H1 (cell line): ENCODE results near the gene TUNAR. TPM values are rescaled to one million over a fixed set of nuclear protein-coding genes. Genes with fewer than 3 reads are reported as not detected.

Source experiments
- CTCF ChIA-PET: fragments of 300-600 bp; sonication (Branson Sonifier 250); formaldehyde crosslinking; loops from one replicate; lab custom pipeline; 2021; ENCODE audit not compliant: partially characterized antibody; lab: Charles Lee
- POLR2A ChIA-PET: fragments of 300-600 bp; sonication (Branson Sonifier 250); formaldehyde crosslinking; loops from one replicate; lab custom pipeline; 2021; ENCODE audit warnings: inconsistent platforms; ENCODE audit not compliant: partially characterized antibody; lab: Charles Lee
- DNase-seq, 2 experiments: peaks; one replicate each; pipeline versions ENCODE4 v3.0.0 to v3.0.0-alpha.2; 2010 to 2022; ENCODE audit warnings: low spot score in 2 of 2, low read depth in 1 of 2, mixed read lengths in 1 of 2
- FAIRE-seq: peaks from 2 replicates; lab custom pipeline; 2011; peaks lifted over from hg19 to GRCh38; lab: Jason Lieb, UNC
- H2AFZ ChIP-seq: 2 replicates; pipeline ENCODE4 v1.8.1; 2012; ENCODE audit warnings: low read length, inconsistent platforms
- H2AK5ac ChIP-seq: 2 replicates; pipeline ENCODE4 v1.6.1; 2013; ENCODE audit warnings: low read depth, low read length
- H2BK120ac ChIP-seq: replicated peaks from 2 replicates; pipeline ENCODE3; 2013; ENCODE audit warnings: low read depth, low read length, inconsistent platforms
- H2BK12ac ChIP-seq: 2 replicates; pipeline ENCODE4 v1.6.1; 2013; ENCODE audit warnings: low read depth, low read length
- H2BK15ac ChIP-seq: 2 replicates; pipeline ENCODE4 v1.6.1; 2013; ENCODE audit warnings: low read length
- H2BK20ac ChIP-seq: 2 replicates; pipeline ENCODE4 v1.6.1; 2013; ENCODE audit warnings: low read length
- H2BK5ac ChIP-seq: 2 replicates; pipeline ENCODE4 v1.6.1; 2013; ENCODE audit warnings: low read depth, low read length
- H3K14ac ChIP-seq: 2 replicates; pipeline ENCODE4 v1.6.1; 2013; ENCODE audit warnings: inconsistent platforms; ENCODE audit not compliant: insufficient read length
- H3K18ac ChIP-seq: 2 replicates; pipeline ENCODE4 v1.6.1; 2013; ENCODE audit warnings: low read length; ENCODE audit errors: extremely low read depth
- H3K23ac ChIP-seq: 2 replicates; pipeline ENCODE4 v1.6.1; 2013; ENCODE audit warnings: inconsistent platforms; ENCODE audit not compliant: insufficient read length
- H3K23me2 ChIP-seq: 2 replicates; pipeline ENCODE4 v1.6.1; 2013; ENCODE audit warnings: low read depth, low read length
- H3K27ac ChIP-seq: 2 replicates; pipeline ENCODE4 v1.6.1; 2011; ENCODE audit warnings: low read depth, low read length, inconsistent platforms
- H3K27me3 ChIP-seq, 4 experiments: replicated peaks in 1 of 4; 1 replicate in 1 of 4; 2 replicates in 3 of 4; pipeline versions ENCODE4 v1.6.1 to v1.8.1; 2011 to 2013; ENCODE audit warnings: low read length in 3 of 4, mild to moderate bottlenecking in 3 of 4, inconsistent platforms in 2 of 4, mixed read lengths in 2 of 4, moderate library complexity in 1 of 4; ENCODE audit not compliant: control insufficient read depth in 3 of 4, insufficient read depth in 3 of 4; ENCODE audit errors: extremely low read depth in 1 of 4
- H3K36me3 ChIP-seq, 4 experiments: 2 replicates each; pipeline versions ENCODE4 v1.6.1 to v1.8.1; 2011 to 2013; ENCODE audit warnings: mild to moderate bottlenecking in 4 of 4, low read length in 3 of 4, moderate library complexity in 2 of 4, control low read depth in 1 of 4, inconsistent platforms in 1 of 4; ENCODE audit not compliant: insufficient read depth in 4 of 4, control insufficient read depth in 2 of 4
- H3K4ac ChIP-seq: replicated peaks from 2 replicates; pipeline ENCODE3; 2013; ENCODE audit warnings: low read length, low read depth, mixed read lengths, inconsistent platforms; ENCODE audit not compliant: insufficient read length
- H3K4me1 ChIP-seq, 4 experiments: replicated peaks in 1 of 4; 1 replicate in 1 of 4; 2 replicates in 3 of 4; pipeline versions ENCODE4 v1.6.1 to v1.8.1; 2011 to 2013; ENCODE audit warnings: low read length in 3 of 4, inconsistent platforms in 2 of 4, mixed read lengths in 1 of 4; ENCODE audit not compliant: insufficient read depth in 4 of 4, control insufficient read depth in 3 of 4
- H3K4me2 ChIP-seq, 2 experiments: 2 replicates each; pipeline versions ENCODE4 v1.6.1 to v1.8.1; 2011 to 2013; ENCODE audit warnings: low read depth in 2 of 2, low read length in 2 of 2, control low read depth in 1 of 2, inconsistent platforms in 1 of 2, mild to moderate bottlenecking in 1 of 2; ENCODE audit not compliant: insufficient read depth in 1 of 2
- H3K4me3 ChIP-seq, 4 experiments: fragments of 200-600, 300-600 bp in 1 of 4; sonication (generic), shearing (Covaris generic), sonication (Bioruptor Twin) in 1 of 4; 2 replicates each; pipeline versions ENCODE4 v1.5.1 to v1.8.1; 2011 to 2016; ENCODE audit warnings: low read length in 4 of 4, low read depth in 3 of 4, control low read depth in 2 of 4, inconsistent platforms in 2 of 4, mild to moderate bottlenecking in 2 of 4, mixed read lengths in 1 of 4, moderate library complexity in 1 of 4; ENCODE audit not compliant: insufficient read depth in 2 of 4; ENCODE audit errors: extremely low read depth in 1 of 4
- H3K56ac ChIP-seq: replicated peaks from 2 replicates; pipeline ENCODE3; 2013; ENCODE audit warnings: low read depth, mild to moderate bottlenecking, mixed read lengths, low read length, inconsistent platforms; ENCODE audit not compliant: insufficient read length
- H3K79me1 ChIP-seq: 2 replicates; pipeline ENCODE4 v1.6.1; 2013; ENCODE audit warnings: low read depth, low read length, control low read depth
- H3K79me2 ChIP-seq, 2 experiments: 2 replicates each; pipeline versions ENCODE4 v1.6.1 to v1.8.1; 2012 to 2013; ENCODE audit warnings: low read length in 2 of 2, mild to moderate bottlenecking in 2 of 2, inconsistent platforms in 1 of 2; ENCODE audit not compliant: insufficient read depth in 2 of 2, control insufficient read depth in 1 of 2
- H3K9ac ChIP-seq, 4 experiments: replicated peaks in 1 of 4; 1 replicate in 1 of 4; 2 replicates in 3 of 4; pipeline versions ENCODE4 v1.6.1 to v1.8.1; 2011 to 2013; ENCODE audit warnings: low read depth in 3 of 4, low read length in 3 of 4, control low read depth in 2 of 4, mild to moderate bottlenecking in 2 of 4, moderate library complexity in 2 of 4, inconsistent platforms in 1 of 4; ENCODE audit errors: extremely low read depth in 1 of 4
- H3K9me3 ChIP-seq, 2 experiments: 2 replicates each; pipeline versions ENCODE4 v1.6.1 to v1.8.1; 2012 to 2013; ENCODE audit warnings: mild to moderate bottlenecking in 2 of 2, moderate library complexity in 2 of 2, control low read depth in 1 of 2, inconsistent platforms in 1 of 2, low read depth in 1 of 2, low read length in 1 of 2, mixed read lengths in 1 of 2; ENCODE audit not compliant: insufficient read depth in 2 of 2
- H4K20me1 ChIP-seq, 2 experiments: replicated peaks in 1 of 2; 2 replicates each; pipeline versions ENCODE3 to v1.8.1; 2011 to 2013; ENCODE audit warnings: inconsistent platforms in 2 of 2, low read length in 2 of 2, mild to moderate bottlenecking in 1 of 2; ENCODE audit not compliant: insufficient read depth in 2 of 2, control insufficient read depth in 1 of 2
- H4K5ac ChIP-seq: 2 replicates; pipeline ENCODE4 v1.6.1; 2013; ENCODE audit warnings: low read length, low read depth, mixed read lengths, inconsistent platforms; ENCODE audit not compliant: insufficient read length
- H4K8ac ChIP-seq: 2 replicates; pipeline ENCODE4 v1.8.0; 2013; ENCODE audit warnings: mild to moderate bottlenecking, moderate library complexity, low read length, inconsistent platforms; ENCODE audit not compliant: insufficient read depth; ENCODE audit errors: extremely low read depth
- H4K91ac ChIP-seq: replicated peaks from 2 replicates; pipeline ENCODE3; 2013; ENCODE audit warnings: low read length, mixed read lengths, inconsistent platforms; ENCODE audit not compliant: insufficient read length
- CHD2 ChIP-seq: IDR thresholded peaks from 2 replicates; pipeline ENCODE4 v1.6.1; 2012; ENCODE audit warnings: low read length, improper control_type of control experiment
- RBBP5 ChIP-seq: IDR thresholded peaks from 2 replicates; pipeline ENCODE4 v1.7.1; 2012; ENCODE audit warnings: low read depth, mild to moderate bottlenecking, inconsistent platforms, low read length, moderate library complexity, borderline replicate concordance
- RNF2 ChIP-seq: fragments of 200-900, 300-1000 bp; sonication (generic); IDR thresholded peaks from 2 replicates; pipeline ENCODE4 v1.7.1; 2016; ENCODE audit warnings: borderline replicate concordance, low read depth, mild to moderate bottlenecking, antibody characterized with exemption, low read length; ENCODE audit not compliant: poor library complexity, severe bottlenecking; ENCODE audit errors: missing control alignments
- SUZ12 ChIP-seq: fragments of 200-600 bp; sonication (generic); IDR thresholded peaks from 2 replicates; pipeline ENCODE4 v1.6.1; 2012; ENCODE audit warnings: mild to moderate bottlenecking, inconsistent platforms, low read length, moderate library complexity, mixed read lengths
- WGBS, 2 experiments: shearing (Covaris generic) in 1 of 2; methylation state at CpG; one replicate each; pipeline versions ENCODE4 v1.1.6 to v1.1.7; 2013 to 2015; ENCODE audit warnings: low lambda C conversion rate in 2 of 2, mixed read lengths in 2 of 2, inconsistent platforms in 1 of 2, low coverage in 1 of 2, missing lambda C conversion rate in 1 of 2; ENCODE audit not compliant: insufficient replicate concordance in 2 of 2, insufficient coverage in 1 of 2, insufficient read length in 1 of 2; ENCODE audit errors: extremely low coverage in 1 of 2, missing lambda C conversion rate in 1 of 2; 5-methylcytosine and 5-hydroxymethylcytosine counted together
- polyA plus RNA-seq, 7 experiments: library from polyadenylated mRNA; depleted of rRNA in 3 of 7; stranded (reverse) in 5 of 7; unstranded in 2 of 7; fragments of >200 nt in 5 of 7; fragments of 200-250 nt in 2 of 7; gene quantifications; 1 replicate in 5 of 7; 2 replicates in 1 of 7; 4 replicates in 1 of 7; pipeline versions ENCODE4 v1.2.1 to v1.2.3, GENCODE V29; 2011 to 2013; ENCODE audit warnings: missing spikeins in 2 of 7, mixed read lengths in 2 of 7
- total RNA-seq: library from RNA; stranded (reverse); fragmentation: NEBNext Ultra II Directional; extraction: Animal tissue kit (Norgen Biotek cat#: 25700); gene quantifications from 2 replicates; pipeline ENCODE4 v1.2.1, GENCODE V29; 2021
- TF ChIP-seq, protein P1 (sequence below): IDR thresholded peaks from 2 replicates; pipeline ENCODE4 v1.6.1; 2011; ENCODE audit warnings: low read length, improper control_type of control experiment

TUNAR gene
- total and polyA plus RNA-seq, 2 of the 8 experiments (the other 6 are each of a cell fraction or from before 2014, with no cell fraction given), result 12.8 to 63.9 TPM

DNA sequence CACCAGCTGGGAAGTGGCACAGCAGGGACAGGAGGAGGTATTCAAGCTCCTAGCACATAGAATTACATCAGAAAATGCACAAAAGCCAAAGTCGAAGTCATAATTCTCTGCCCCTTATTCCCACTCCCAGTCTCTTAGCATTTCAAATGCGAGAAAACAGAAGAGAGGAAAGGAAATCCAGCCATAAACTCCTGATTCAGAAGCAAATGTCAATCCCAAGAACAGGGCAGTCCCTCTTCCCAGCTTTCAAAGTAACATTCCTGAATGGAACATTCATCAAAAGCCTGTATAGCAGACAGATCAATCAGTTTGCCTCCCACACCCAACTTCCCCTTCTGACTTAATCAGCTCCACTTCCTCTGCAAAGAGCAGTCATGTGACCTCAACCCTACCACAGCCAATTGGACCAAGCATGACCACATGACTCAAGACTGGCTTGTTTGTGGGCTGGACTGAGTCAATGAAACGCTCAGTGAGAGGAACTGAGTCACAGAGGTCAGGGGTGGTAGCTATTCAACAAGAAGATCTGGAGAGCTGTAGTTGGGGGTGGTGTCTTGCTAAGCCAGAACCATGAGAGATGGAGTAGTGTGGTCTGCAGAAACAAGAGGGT is 41.4 kb upstream of the TUNAR start:
- Histone ChIP-seq H3K4me3 (no peak overlapping the region), H4K8ac (no peak overlapping the region), H3K79me2 (no peaks in the 10 kb centered on the region), H3K14ac (no peak overlapping the region), H3K23me2 (no peaks in the 10 kb centered on the region), H3K9ac (no peak overlapping the region), H3K18ac (no peak overlapping the region), H3K36me3 (no peaks in the 10 kb centered on the region), H2AK5ac (no peak overlapping the region), H4K91ac (no peak overlapping the region), H2BK20ac (peak overlapping the region; percentile 83; the same call in 1 of the 2 replicates), H2BK5ac (no peak overlapping the region), H4K5ac (no peak overlapping the region), H3K27me3 (no peaks in the 10 kb centered on the region), H3K27ac (no peak overlapping the region), H2BK15ac (no peak overlapping the region), H3K4me1 (peaks cover 4 to 11% (median 9%) of the 10 kb centered on the region in 4 experiments), H3K23ac (no peak overlapping the region), H2AFZ (0 out of 2 replicates have a peak overlapping the region, but pooled peaks have one; percentile 5), H2BK12ac (peak overlapping the region; percentile 61; the same call in 1 of the 2 replicates), H2BK120ac (no peak overlapping the region), H3K4me2 (no peak overlapping the region), H4K20me1 (no peaks in the 10 kb centered on the region), H3K9me3 (no peaks in the 10 kb centered on the region), H3K4ac (no peak overlapping the region), H3K56ac (no peak overlapping the region), H3K79me1 (no peaks in the 10 kb centered on the region; the same call in 1 of the 2 replicates)
- FAIRE-seq, result no peak
- ChIA-PET CTCF (interaction anchor here (0.7 to 1.6 kb wide), 4 partner anchors 38 to 416 kb away, joined by 3 to 8 read pairs (median 3); no protein-coding TSS in a partner anchor), POLR2A (interaction anchor here (0.9 to 1.4 kb wide), 2 partner anchors 105 to 158 kb away, joined by 3 to 4 read pairs; no protein-coding TSS in a partner anchor)
- DNase-seq, result peak in 1 of 2 experiments; percentile 26
- TF ChIP-seq, protein P1, sequence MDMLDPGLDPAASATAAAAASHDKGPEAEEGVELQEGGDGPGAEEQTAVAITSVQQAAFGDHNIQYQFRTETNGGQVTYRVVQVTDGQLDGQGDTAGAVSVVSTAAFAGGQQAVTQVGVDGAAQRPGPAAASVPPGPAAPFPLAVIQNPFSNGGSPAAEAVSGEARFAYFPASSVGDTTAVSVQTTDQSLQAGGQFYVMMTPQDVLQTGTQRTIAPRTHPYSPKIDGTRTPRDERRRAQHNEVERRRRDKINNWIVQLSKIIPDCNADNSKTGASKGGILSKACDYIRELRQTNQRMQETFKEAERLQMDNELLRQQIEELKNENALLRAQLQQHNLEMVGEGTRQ, result peak; percentile 32; the same call in 1 of the 2 replicates
- TF ChIP-seq RNF2 (no peak), CHD2 (no peak), RBBP5 (no peak), SUZ12 (no peak)
- WGBS, 2 experiments, result 82% methylated on average over 3 of the region's 3 CpGs; no CpG with 5 or more reads in 1 of the 2 experiments
